HG03565 (cell line): ENCODE data around the gene ARMC7.

ENCODE experiments used
- ATAC-seq: cut with Tn5 transposase; IDR thresholded peaks from one replicate; pipeline ENCODE4 v1.9.1; 2021; ENCODE audit warnings: mild to moderate bottlenecking, moderate library complexity; ENCODE audit not compliant: unreplicated experiment

The ARMC7 gene

GRCh38 chr17:75098861-75099260, 10.9 kb upstream of the ARMC7 start:
- no peak for ATAC-seq

GRCh38 chr17:75099881-75100595, 9.7 kb upstream of the ARMC7 start:
- ATAC-seq: no peak

- ATAC-seq: no peak
Measured at GRCh38 chr17:75102385-75102821, 7.4 kb upstream of the ARMC7 start.

DNA sequence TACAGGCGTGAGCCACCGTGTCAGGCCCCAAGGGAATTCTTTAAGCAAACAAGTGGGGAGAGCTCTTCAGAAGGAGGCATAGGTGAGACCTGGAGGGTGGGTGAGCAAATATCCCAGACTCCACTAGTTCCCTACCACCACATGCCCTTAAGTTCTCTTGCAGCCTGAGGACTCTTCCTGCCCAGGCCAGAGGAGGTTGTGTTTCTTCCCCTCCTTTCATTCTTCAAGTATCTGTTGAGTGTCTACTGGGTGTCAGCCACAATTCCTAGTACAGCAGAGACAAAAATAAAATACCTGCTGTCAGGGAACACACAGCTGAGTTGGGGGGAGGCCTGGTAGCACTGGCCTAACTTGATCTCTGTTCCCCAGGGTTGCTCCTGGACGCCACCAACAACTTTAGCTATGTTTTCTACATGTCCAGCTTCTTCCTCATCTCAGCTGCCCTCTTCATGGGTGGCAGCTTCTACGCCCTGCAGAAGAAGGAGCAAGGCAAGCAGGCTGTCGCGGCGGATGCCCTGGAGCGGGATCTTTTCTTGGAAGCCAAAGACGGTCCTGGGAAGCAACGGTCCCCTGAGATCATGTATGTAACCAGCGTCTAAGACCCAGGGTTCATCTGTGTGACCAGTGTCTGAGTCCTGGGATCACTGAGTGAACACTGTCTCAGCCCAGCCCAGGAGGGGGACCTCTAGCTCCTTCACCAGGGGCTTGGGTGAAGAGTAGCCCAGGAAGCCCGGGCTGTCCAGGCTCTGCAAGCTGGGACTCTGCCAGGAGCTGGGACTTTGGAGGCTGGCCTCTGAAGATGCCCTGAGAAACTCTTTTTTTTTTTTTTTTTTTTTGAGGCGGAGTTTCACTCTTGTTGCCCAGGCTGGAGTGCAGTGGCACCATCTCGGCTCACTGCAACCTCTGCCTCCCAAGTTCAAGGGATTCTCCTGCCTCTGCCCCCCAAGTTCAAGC, 5.9 kb upstream of the ARMC7 start:
- ATAC-seq: no peak

DNA sequence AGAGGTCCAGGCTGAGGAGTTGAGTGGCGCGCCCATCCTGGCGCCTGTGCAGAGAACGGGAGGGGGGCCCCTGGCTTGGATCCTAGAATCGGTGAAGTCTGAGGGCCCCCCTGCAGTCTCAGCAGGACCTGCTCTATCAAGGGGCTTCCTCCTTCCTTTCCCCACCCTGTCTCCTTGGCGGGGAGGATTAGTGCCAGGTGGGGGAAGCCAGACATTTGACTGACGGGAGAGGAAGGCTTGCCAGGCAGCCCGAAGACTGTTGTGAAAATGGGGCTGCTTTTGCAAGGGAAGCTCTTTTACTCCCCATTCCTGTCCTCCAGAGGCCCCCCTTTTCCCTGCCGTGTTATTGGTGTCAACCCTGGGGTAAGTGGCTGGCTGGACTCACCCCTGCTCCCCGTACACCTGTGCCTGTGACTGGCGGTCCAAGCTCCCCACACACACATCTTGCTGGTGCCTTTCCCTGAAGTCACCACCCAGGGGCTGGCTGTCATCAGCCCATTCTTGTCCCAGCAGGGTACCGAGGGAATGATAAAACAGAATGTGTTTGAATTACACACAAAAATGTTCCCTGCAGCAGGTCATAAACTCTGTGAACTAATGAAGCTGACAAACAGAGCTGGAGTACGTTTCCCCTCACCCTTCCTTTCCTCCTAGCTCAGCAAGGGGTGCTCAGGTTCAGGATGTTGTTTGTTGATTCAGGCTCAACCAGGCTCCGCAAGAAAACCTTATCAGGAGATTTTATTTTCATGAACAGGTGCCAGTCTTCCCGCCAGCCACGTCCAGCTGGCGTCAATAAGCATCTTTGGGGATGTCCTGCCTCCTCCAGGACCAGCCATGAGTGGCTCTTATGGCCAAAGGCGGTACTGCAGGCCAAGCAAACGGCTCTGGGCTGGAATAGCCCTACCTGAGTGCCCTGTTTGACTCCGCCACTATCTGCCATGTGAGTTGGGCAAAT, 4.4 kb upstream of the ARMC7 start:
- ATAC-seq: no peak

DNA sequence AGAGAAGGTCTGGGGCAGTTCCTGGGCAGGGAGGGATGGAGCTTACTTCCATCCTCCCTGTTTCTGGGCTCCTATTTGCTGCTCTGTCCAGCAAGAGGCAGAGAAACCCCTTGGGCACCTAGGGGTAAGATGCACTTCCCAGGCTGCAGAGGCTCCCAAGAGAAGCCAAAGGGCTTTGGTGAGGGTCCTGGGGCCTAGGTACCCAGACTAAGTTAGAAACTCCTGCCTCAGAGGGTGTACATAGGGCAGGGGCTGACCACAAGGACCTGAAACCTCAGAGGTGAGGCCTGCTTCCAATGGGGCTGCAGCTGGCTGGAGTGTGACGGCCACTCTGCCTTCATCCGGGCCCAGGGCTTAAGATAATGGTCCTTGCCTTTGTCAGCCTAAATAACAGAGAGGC, 1.6 kb upstream of the ARMC7 start:
- no peak for ATAC-seq

DNA sequence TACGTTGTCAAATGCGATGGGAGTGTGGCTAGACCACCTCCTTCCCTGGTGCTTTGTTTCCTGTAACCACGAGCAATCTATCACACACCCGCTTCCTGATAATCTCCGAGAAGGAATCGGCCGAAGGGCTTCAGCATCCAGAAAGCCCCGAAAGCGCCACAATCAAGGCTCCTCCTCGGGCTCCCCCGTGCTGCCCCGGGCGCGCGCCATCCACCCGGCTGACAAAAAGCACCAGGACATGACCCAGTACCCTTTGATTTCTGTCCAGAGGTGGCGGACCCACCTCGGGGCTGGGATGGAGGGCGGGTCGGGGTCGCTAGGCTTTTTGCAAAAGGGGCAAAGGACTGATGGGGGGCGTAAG, 743 bp upstream of the ARMC7 start:
- ATAC-seq: no peak

DNA sequence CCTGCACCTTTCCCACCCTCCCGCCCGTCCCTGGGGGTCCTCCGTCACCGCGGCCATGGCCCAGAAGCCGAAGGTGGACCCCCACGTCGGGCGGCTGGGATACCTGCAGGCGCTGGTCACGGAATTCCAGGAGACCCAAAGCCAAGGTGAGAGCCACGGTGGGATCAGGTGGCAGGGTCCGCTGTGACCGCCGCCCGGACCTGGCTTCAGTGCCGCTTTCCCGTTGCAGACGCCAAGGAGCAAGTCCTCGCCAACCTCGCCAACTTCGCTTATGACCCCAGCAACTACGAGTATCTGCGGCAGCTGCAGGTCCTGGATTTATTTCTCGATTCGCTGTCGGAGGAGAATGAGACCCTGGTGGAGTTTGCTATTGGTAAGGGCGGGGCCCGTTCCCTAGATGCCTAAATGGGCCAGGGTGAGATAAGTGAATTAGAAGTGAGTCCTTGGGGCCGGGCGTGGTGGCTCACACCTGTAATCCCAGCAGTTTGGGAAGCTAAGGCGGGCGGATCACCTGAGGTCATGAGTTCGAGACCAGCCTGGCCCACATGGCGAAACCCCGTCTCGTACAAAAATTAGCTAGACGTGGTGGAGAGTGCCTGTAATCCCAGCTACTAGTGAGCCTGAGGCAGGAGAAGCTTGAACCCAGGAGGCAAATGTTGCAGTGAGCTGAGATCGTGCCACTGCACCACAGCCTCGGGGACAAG, 617 bp downstream of the ARMC7 start:
- ATAC-seq: no peak

GRCh38 chr17:75111777-75112335, 2.1 kb downstream of the ARMC7 start:
- no peak for ATAC-seq

DNA sequence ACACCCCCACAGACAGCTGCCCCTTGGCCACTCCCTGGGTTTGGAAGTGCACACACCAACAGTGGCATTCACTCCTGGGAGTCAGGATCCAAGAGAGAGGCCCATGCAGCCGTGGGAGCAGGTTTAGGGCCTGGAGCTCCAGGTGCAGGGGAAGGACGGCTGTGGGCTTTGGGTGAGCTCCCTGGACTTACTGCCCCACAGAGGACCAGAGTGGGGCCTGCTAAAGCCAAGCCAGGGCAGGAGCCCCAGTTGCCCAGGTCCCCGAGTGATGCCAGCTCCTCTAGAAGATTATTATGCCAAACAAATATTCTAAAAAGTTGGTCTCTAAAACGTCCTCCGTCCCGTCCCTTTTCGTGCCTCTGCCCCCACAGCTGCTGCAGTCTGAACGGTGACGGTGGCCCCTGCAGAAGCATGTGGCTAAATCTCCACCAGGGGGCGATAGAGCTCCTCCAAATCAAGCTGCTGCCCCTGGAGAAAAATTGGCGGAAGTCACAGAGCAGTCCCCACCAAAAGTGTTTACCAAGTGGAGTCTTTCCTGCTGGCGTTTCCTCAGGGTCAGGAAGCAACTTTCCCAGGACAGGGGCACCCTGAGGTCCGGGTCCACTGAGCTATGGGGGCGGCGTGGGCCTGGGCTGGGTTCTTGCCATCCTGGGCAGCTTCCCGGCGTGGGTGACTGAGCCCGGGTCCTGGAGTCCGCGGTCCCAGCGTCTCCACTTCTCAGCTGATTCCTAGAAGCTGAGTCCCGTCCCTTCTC, 4.2 kb downstream of the ARMC7 start:
- no peak for ATAC-seq

DNA sequence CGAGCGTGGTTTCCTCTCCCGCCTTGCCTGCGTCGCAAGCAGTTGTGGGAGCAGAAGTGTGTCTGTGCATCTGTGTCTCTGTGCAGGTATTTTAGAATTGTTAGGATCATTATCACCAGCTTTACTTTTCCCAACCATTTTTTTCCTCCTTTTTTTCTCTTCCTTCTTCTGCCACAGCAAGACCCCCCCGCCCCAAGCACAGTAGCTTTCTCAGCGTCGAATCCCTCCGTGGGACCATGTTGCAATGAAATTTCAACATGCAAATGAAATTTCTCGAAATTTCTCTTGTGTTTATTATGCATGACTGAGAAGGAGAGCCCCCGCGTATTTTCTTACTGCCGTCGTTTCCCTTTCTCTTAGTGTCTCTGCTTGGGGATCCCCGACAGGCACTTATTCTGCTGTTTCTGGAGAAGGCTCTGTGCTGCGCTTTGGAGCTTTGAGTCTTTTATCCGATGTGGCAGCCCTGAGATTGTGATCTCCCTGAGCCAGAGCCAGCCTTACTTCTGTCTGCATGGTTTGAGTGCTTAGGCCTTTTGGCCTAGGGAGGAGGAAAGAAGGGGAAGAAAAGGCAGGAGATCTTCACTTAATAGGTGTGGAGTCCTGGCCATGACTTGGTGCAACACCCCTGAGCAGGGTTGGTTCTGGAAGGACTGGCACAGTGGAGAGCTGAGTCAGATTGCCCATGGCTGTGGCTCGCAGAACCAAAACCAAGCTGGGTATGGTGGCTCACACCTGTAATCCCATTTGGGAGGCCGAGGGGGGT, 5.0 kb downstream of the ARMC7 start:
- no peak for ATAC-seq

GRCh38 chr17:75115555-75115954, 5.8 kb downstream of the ARMC7 start:
- ATAC-seq: no peak

DNA sequence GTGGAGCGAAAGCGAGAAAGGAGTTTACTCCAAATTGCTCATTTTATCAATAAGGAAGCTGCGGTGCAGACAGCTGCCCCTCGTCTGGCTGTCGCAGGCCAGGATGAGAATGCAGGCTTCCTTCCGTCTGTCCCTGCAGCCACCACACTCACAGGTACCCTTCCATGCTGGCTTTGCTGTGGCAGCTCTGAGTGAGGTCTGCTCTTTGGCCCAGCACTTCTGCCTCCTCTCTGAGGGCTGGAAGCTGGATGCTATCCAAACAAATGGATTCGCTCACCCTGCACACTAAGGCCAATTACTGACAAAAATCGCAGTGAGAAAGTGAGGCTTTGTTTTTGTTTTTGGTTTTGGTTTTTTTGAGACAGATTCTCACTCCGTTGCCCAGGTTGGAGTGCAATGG, 7.0 kb downstream of the ARMC7 start:
- no peak for ATAC-seq

GRCh38 chr17:75118307-75118706, 8.5 kb downstream of the ARMC7 start:
- ATAC-seq: no peak

- no peak for ATAC-seq
Measured at GRCh38 chr17:75124041-75124818, 14.5 kb downstream of the ARMC7 start.

DNA sequence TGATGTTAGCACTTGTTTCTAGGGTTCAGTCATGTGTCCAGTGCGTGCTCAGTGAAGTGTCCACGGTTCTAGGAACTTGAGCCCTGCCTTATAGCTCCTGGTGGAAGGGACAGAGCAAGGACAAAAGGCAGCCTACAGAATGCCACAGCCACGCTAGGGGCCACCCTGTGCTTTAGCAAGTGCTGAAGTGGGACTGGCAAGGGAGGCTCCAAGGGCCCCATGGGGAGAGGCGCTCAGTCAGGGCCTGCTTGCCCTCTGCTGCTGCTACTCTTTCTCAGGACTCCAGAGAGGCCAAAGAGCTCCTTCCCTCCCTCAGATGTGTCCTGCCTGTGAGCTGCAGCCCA, 15.0 kb downstream of the ARMC7 start:
- ATAC-seq: no peak

DNA sequence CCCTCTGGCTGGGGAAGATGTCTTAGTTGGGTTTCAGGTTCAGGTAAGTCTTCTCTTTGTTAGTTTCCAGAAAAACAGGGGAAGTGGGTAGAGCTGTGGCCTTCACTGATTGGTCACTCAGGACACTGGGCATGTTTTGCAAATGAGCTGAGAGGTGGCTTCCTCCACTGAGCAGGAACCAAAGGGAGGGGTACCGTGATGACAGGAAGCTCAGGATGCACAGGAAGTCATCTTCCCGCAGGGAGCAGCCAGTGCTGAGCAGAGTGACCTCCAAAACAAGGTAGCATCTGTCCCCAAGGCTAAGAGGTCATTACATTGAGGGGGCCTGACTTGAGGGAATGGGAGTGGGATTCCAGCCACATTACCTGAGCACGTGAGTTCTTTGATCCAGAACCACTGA, 16.2 kb downstream of the ARMC7 start:
- no peak for ATAC-seq

- no peak for ATAC-seq
Measured at GRCh38 chr17:75126954-75127353, 17.2 kb downstream of the ARMC7 start.
